HEK293 (cell line): Measurements from ENCODE around the gene MMP28.

ENCODE experiments used
- CTCF ChIA-PET: fragments of 350-600 bp; formaldehyde crosslinking; extraction: SDS; loops from one replicate; lab custom pipeline; 2021; ENCODE audit warnings: antibody characterized with exemption; lab: Yijun Ruan, JAX
- POLR2A ChIA-PET: fragments of 300-600 bp; formaldehyde crosslinking; extraction: SDS; loops from one replicate; lab custom pipeline; 2020; ENCODE audit warnings: antibody characterized with exemption, inconsistent platforms; lab: Yijun Ruan, JAX
- H3K27ac ChIP-seq: fragments of 200-500 bp; sonication (Bioruptor generic); 2 replicates; pipeline ENCODE4 v1.5.1; 2014; ENCODE audit warnings: low read depth, low read length, control low read depth, inconsistent platforms; ENCODE audit errors: extremely low read depth
- H3K36me3 ChIP-seq, 2 experiments: fragments of 200-500 bp in 1 of 2; sonication (Bioruptor generic) in 1 of 2; 1 replicate in 1 of 2; 2 replicates in 1 of 2; pipeline ENCODE4 v1.5.1; 2014 to 2017; ENCODE audit warnings: inconsistent platforms in 2 of 2, low read length in 2 of 2; ENCODE audit not compliant: control insufficient read depth in 2 of 2, insufficient read depth in 1 of 2
- H3K4me1 ChIP-seq: fragments of 200-500 bp; sonication (Bioruptor generic); 2 replicates; pipeline ENCODE4 v1.5.1; 2014; ENCODE audit warnings: mild to moderate bottlenecking, low read length, inconsistent platforms; ENCODE audit not compliant: control insufficient read depth, insufficient read depth
- H3K4me3 ChIP-seq: 2 replicates; pipeline ENCODE4 v1.5.1; 2011; ENCODE audit warnings: low read depth, mild to moderate bottlenecking, control low read depth, low read length, moderate library complexity
- H3K9me3 ChIP-seq: fragments of 200-500 bp; sonication (Bioruptor generic); 2 replicates; pipeline ENCODE4 v1.5.1; 2014; ENCODE audit warnings: low read depth, low read length, inconsistent platforms; ENCODE audit not compliant: control insufficient read depth, insufficient read depth
- EGR2 ChIP-seq: fragments of 450-650 bp; formaldehyde crosslinking; IDR thresholded peaks from 2 replicates; pipeline ENCODE4 v1.5.1; 2016; ENCODE audit warnings: low read depth, missing biosample characterization, missing genetic modification characterization
- GLI2 ChIP-seq: fragments of 450-650 bp; formaldehyde crosslinking; IDR thresholded peaks from 2 replicates; pipeline ENCODE4; 2017; ENCODE audit warnings: missing biosample characterization, missing genetic modification characterization, low read depth, borderline replicate concordance
- GLI4 ChIP-seq: fragments of 450-650 bp; formaldehyde crosslinking; IDR thresholded peaks from 2 replicates; pipeline ENCODE4 v1.5.1; 2016; ENCODE audit warnings: missing biosample characterization, missing genetic modification characterization
- GLIS2 ChIP-seq: fragments of 450-650 bp; formaldehyde crosslinking; IDR thresholded peaks from 2 replicates; pipeline ENCODE4 v1.5.1; 2016; ENCODE audit warnings: missing biosample characterization, missing genetic modification characterization
- HOXA7 ChIP-seq: sonication (generic); formaldehyde crosslinking; IDR thresholded peaks from 2 replicates; pipeline ENCODE4 v1.8.1; 2022; ENCODE audit warnings: missing genetic modification reagents, borderline replicate concordance
- SP7 ChIP-seq: fragments of 450-650 bp; formaldehyde crosslinking; IDR thresholded peaks from 2 replicates; pipeline ENCODE4 v1.5.1; 2016; ENCODE audit warnings: missing biosample characterization, missing genetic modification characterization
- WT1 ChIP-seq: fragments of 450-650 bp; formaldehyde crosslinking; IDR thresholded peaks from 2 replicates; pipeline ENCODE4 v1.5.1; 2016; ENCODE audit warnings: missing biosample characterization, missing genetic modification characterization
- ZBTB17 ChIP-seq: fragments of 450-650 bp; formaldehyde crosslinking; IDR thresholded peaks from 2 replicates; pipeline ENCODE4 v1.5.1; 2016; ENCODE audit warnings: missing biosample characterization, missing genetic modification characterization
- ZBTB20 ChIP-seq: fragments of 450-650 bp; formaldehyde crosslinking; IDR thresholded peaks from 2 replicates; pipeline ENCODE4 v1.5.1; 2016; ENCODE audit warnings: missing biosample characterization, missing genetic modification characterization
- ZBTB26 ChIP-seq: fragments of 450-650 bp; formaldehyde crosslinking; optimal IDR thresholded peaks from 2 replicates; pipeline ENCODE3; 2016; ENCODE audit warnings: missing biosample characterization, mild to moderate bottlenecking, missing genetic modification characterization
- ZNF146 ChIP-seq: fragments of 450-650 bp; formaldehyde crosslinking; IDR thresholded peaks from 2 replicates; pipeline ENCODE4 v1.5.1; 2016; ENCODE audit warnings: missing biosample characterization, missing genetic modification characterization
- ZNF148 ChIP-seq: fragments of 450-650 bp; formaldehyde crosslinking; IDR thresholded peaks from 2 replicates; pipeline ENCODE4 v1.5.0; 2017; ENCODE audit warnings: missing biosample characterization, missing genetic modification characterization, borderline replicate concordance
- ZNF155 ChIP-seq: fragments of 450-650 bp; formaldehyde crosslinking; IDR thresholded peaks from 2 replicates; pipeline ENCODE4 v1.5.1; 2016; ENCODE audit warnings: missing biosample characterization, missing genetic modification characterization
- ZNF214 ChIP-seq: fragments of 450-650 bp; formaldehyde crosslinking; IDR thresholded peaks from 2 replicates; pipeline ENCODE4 v1.5.1; 2017; ENCODE audit warnings: missing biosample characterization, mild to moderate bottlenecking, missing genetic modification characterization, borderline replicate concordance
- ZNF24 ChIP-seq: fragments of 450-650 bp; formaldehyde crosslinking; IDR thresholded peaks from 2 replicates; pipeline ENCODE4 v1.5.1; 2016; ENCODE audit warnings: missing biosample characterization, missing genetic modification characterization
- ZNF266 ChIP-seq: fragments of 450-650 bp; formaldehyde crosslinking; IDR thresholded peaks from 2 replicates; pipeline ENCODE4 v1.5.1; 2016; ENCODE audit warnings: missing biosample characterization, missing genetic modification characterization, low read depth
- ZNF311 ChIP-seq: fragments of 450-650 bp; formaldehyde crosslinking; IDR thresholded peaks from 2 replicates; pipeline ENCODE4 v1.5.1; 2017; ENCODE audit warnings: missing biosample characterization, missing genetic modification characterization, borderline replicate concordance
- ZNF354C ChIP-seq: fragments of 450-650 bp; formaldehyde crosslinking; IDR thresholded peaks from 2 replicates; pipeline ENCODE4 v1.5.1; 2016; ENCODE audit warnings: missing biosample characterization, missing genetic modification characterization, low read depth, borderline replicate concordance
- ZNF391 ChIP-seq: fragments of 450-650 bp; formaldehyde crosslinking; IDR thresholded peaks from 2 replicates; pipeline ENCODE4 v1.5.1; 2016; ENCODE audit warnings: low read depth, missing biosample characterization, missing genetic modification characterization, borderline replicate concordance
- ZNF473 ChIP-seq: fragments of 450-650 bp; formaldehyde crosslinking; IDR thresholded peaks from 2 replicates; pipeline ENCODE4 v1.5.1; 2017; ENCODE audit warnings: missing biosample characterization, missing genetic modification characterization
- ZNF514 ChIP-seq: fragments of 450-650 bp; formaldehyde crosslinking; IDR thresholded peaks from 2 replicates; pipeline ENCODE4 v1.5.1; 2016; ENCODE audit warnings: missing biosample characterization, missing genetic modification characterization
- ZNF600 ChIP-seq: fragments of 450-650 bp; formaldehyde crosslinking; IDR thresholded peaks from 2 replicates; pipeline ENCODE4 v1.5.1; 2016; ENCODE audit warnings: missing biosample characterization, missing genetic modification characterization
- ZNF621 ChIP-seq: fragments of 450-650 bp; formaldehyde crosslinking; IDR thresholded peaks from 2 replicates; pipeline ENCODE4 v1.5.1; 2017; ENCODE audit warnings: missing biosample characterization, missing genetic modification characterization
- ZNF623 ChIP-seq: fragments of 450-650 bp; formaldehyde crosslinking; IDR thresholded peaks from 2 replicates; pipeline ENCODE4 v1.5.1; 2016; ENCODE audit warnings: missing biosample characterization, missing genetic modification characterization
- ZNF629 ChIP-seq: fragments of 450-650 bp; formaldehyde crosslinking; IDR thresholded peaks from 2 replicates; pipeline ENCODE4 v1.5.1; 2017; ENCODE audit warnings: missing biosample characterization, missing genetic modification characterization
- ZNF639 ChIP-seq: fragments of 450-650 bp; formaldehyde crosslinking; IDR thresholded peaks from 2 replicates; pipeline ENCODE4 v1.5.1; 2016; ENCODE audit warnings: missing biosample characterization, missing genetic modification characterization
- ZNF704 ChIP-seq: fragments of 450-650 bp; formaldehyde crosslinking; IDR thresholded peaks from 2 replicates; pipeline ENCODE4 v1.5.1; 2016; ENCODE audit warnings: missing biosample characterization, missing genetic modification characterization
- ZSCAN16 ChIP-seq: fragments of 450-650 bp; formaldehyde crosslinking; IDR thresholded peaks from 2 replicates; pipeline ENCODE4 v1.5.1; 2016; ENCODE audit warnings: missing biosample characterization, missing genetic modification characterization
- ZSCAN18 ChIP-seq: fragments of 450-650 bp; formaldehyde crosslinking; IDR thresholded peaks from 2 replicates; pipeline ENCODE4 v1.5.1; 2016; ENCODE audit warnings: missing biosample characterization, missing genetic modification characterization
- ZSCAN23 ChIP-seq: fragments of 450-650 bp; formaldehyde crosslinking; IDR thresholded peaks from 2 replicates; pipeline ENCODE4 v1.5.1; 2016; ENCODE audit warnings: missing biosample characterization, missing genetic modification characterization

The MMP28 gene

GRCh38 chr17:35731239-35731916, 64.1 kb downstream of the MMP28 start, which contains the start of gene RASL10B (continued):
- TF ChIP-seq ZNF148 (tag by site-specific recombination), result no peak
- TF ChIP-seq WT1 (tag by site-specific recombination), result no peak
- no peak for TF ChIP-seq ZNF266 (tag by site-specific recombination)
- TF ChIP-seq ZNF354C (tag by site-specific recombination), result no peak
- TF ChIP-seq SP7 (tag by site-specific recombination), result peak; percentile 46; the same call in 1 of the 2 replicates
- no peak for TF ChIP-seq ZNF621 (tag by site-specific recombination)
- peak; percentile 66 for TF ChIP-seq EGR2 (tag by site-specific recombination)
- TF ChIP-seq ZSCAN16 (tag by site-specific recombination), result no peak
- no peak for TF ChIP-seq ZNF623 (tag by site-specific recombination)
- no peak for TF ChIP-seq ZNF391 (tag by site-specific recombination)
- TF ChIP-seq ZBTB17, result peak; percentile 90
- no peak for TF ChIP-seq ZNF311 (tag by site-specific recombination)
- no peak for TF ChIP-seq GLI2 (tag by site-specific recombination)
- no peak for TF ChIP-seq ZNF639
- TF ChIP-seq ZNF629 (tag by site-specific recombination), result peak; percentile 27; the same call in 1 of the 2 replicates
- TF ChIP-seq GLI4 (tag by site-specific recombination), result no peak
- no peak for TF ChIP-seq ZSCAN23 (tag by site-specific recombination)
- TF ChIP-seq ZNF155, result no peak
- no peak for TF ChIP-seq ZNF214
- no peak for TF ChIP-seq ZSCAN18 (tag by site-specific recombination)
- peak; percentile 65; the same call in 1 of the 2 replicates for TF ChIP-seq ZBTB20 (tag by site-specific recombination)
- TF ChIP-seq, all 188 proteins: peak for 35

GRCh38 chr17:35730400-35731005, 64.9 kb downstream of the MMP28 start:
- H3K4me3 ChIP-seq, result no peak overlapping the region
- H3K4me1 ChIP-seq, result peaks cover 35% of the 10 kb centered on the region
- H3K27ac ChIP-seq, result no peak overlapping the region
- H3K36me3 ChIP-seq, result peaks cover 0 to 13% of the 10 kb centered on the region in 2 experiments; a peak in 1 of 3 replicates
- POLR2A ChIA-PET, result interaction anchor here (1.2 to 4.1 kb wide), 5 partner anchors 10 to 152 kb away, joined by 3 to 19 read pairs (median 5); partner anchors contain the start of genes PEX12 and TAF15
- CTCF ChIA-PET, result interaction anchor here (0.5 to 5.3 kb wide), 9 partner anchors 9 to 416 kb away, joined by 3 to 44 read pairs (median 4); no protein-coding TSS in a partner anchor
- H3K9me3 ChIP-seq, result no peaks in the 10 kb centered on the region
- no peak for TF ChIP-seq ZNF514 (tag by site-specific recombination)
- TF ChIP-seq ZNF146 (tag by site-specific recombination), result 0 out of 2 replicates have a peak, but pooled peaks have one; percentile 25
- no peak for TF ChIP-seq ZNF473 (tag by site-specific recombination)
- TF ChIP-seq ZBTB26 (tag by site-specific recombination), result no peak
- no peak for TF ChIP-seq HOXA7 (CRISPR knock-in tag)
- TF ChIP-seq ZNF704 (tag by site-specific recombination), result no peak
- 0 out of 2 replicates have a peak, but pooled peaks have one; percentile 14 for TF ChIP-seq GLIS2 (tag by site-specific recombination)
- TF ChIP-seq ZNF24 (tag by site-specific recombination), result no peak
- peak; percentile 43; the same call in 1 of the 2 replicates for TF ChIP-seq ZNF600 (tag by site-specific recombination)
